Panc1 (cell line): ENCODE measurements around the gene THSD7A. TPM values are rescaled to one million over a fixed set of nuclear protein-coding genes. Genes with fewer than 3 reads are reported as not detected.

Source experiments
- ATAC-seq: fragments of 200-7000 bp; cut with Tn5 transposase; 2 replicates; pipeline ENCODE4 v1.9.1; 2020; ENCODE audit warnings: mild to moderate bottlenecking, moderate library complexity
- BruUV-seq: library from RNA; stranded (reverse); fragments of 400-500 nt; replicated peaks from 2 replicates; lab custom pipeline; 2021; lab: Mats Ljungman, UMichigan
- CTCF ChIA-PET: fragments of 300-600 bp; sonication (Branson Sonifier 250); formaldehyde crosslinking; loops from one replicate; lab custom pipeline; 2022; ENCODE audit warnings: antibody characterized with exemption; lab: Charles Lee
- POLR2A ChIA-PET: fragments of 300-600 bp; sonication (Branson Sonifier 250); formaldehyde crosslinking; loops from one replicate; lab custom pipeline; 2022; ENCODE audit warnings: antibody characterized with exemption; lab: Charles Lee
- DNase-seq: peaks from one replicate; pipeline ENCODE4 v3.0.0-alpha.2; 2010; ENCODE audit warnings: low read depth, low spot score
- H3K27ac ChIP-seq: 2 replicates; pipeline ENCODE4 v1.5.1; 2011; ENCODE audit warnings: mild to moderate bottlenecking, low read length, inconsistent platforms
- H3K27me3 ChIP-seq: fragments of 200-500 bp; sonication (Bioruptor generic); 2 replicates; pipeline ENCODE4 v1.6.0; 2014; ENCODE audit warnings: low read length, inconsistent platforms; ENCODE audit not compliant: control insufficient read depth, insufficient read depth
- H3K36me3 ChIP-seq: fragments of 200-500 bp; sonication (Bioruptor generic); 2 replicates; pipeline ENCODE4 v1.5.1; 2014; ENCODE audit warnings: inconsistent platforms, mild to moderate bottlenecking, low read length, moderate library complexity; ENCODE audit not compliant: control insufficient read depth, insufficient read depth
- H3K4me1 ChIP-seq: 2 replicates; pipeline ENCODE4 v1.5.1; 2011; ENCODE audit warnings: inconsistent platforms, mild to moderate bottlenecking, low read length, moderate library complexity; ENCODE audit not compliant: control insufficient read depth, insufficient read depth
- H3K4me3 ChIP-seq, 2 experiments: 2 replicates each; pipeline ENCODE4 v1.5.1; 2011 to 2012; ENCODE audit warnings: low read depth in 2 of 2, low read length in 2 of 2, mild to moderate bottlenecking in 2 of 2, inconsistent platforms in 1 of 2, moderate library complexity in 1 of 2
- H3K9me3 ChIP-seq: fragments of 200-500 bp; sonication (Bioruptor generic); 2 replicates; pipeline ENCODE4 v1.5.1; 2014; ENCODE audit warnings: low read depth, mild to moderate bottlenecking, inconsistent platforms, low read length, moderate library complexity; ENCODE audit not compliant: control insufficient read depth, insufficient read depth
- CTCF ChIP-seq: fragments of 450-650 bp; IDR thresholded peaks from 2 replicates; pipeline ENCODE4 v1.5.1; 2017; ENCODE audit warnings: mild to moderate bottlenecking
- POLR2AphosphoS5 ChIP-seq: IDR thresholded peaks from 2 replicates; pipeline ENCODE4 v1.6.1; 2012; ENCODE audit warnings: mild to moderate bottlenecking, low read depth, low read length, moderate library complexity
- REST ChIP-seq, 2 experiments: IDR thresholded peaks; 2 replicates each; pipeline ENCODE4 v1.6.1; 2011 to 2012; ENCODE audit warnings: low read depth in 2 of 2, control low read depth in 1 of 2, low read length in 1 of 2, mild to moderate bottlenecking in 1 of 2, moderate library complexity in 1 of 2; ENCODE audit not compliant: insufficient read depth in 1 of 2
- SIN3A ChIP-seq: IDR thresholded peaks from 2 replicates; pipeline ENCODE4 v1.6.1; 2012; ENCODE audit warnings: low read depth, mild to moderate bottlenecking, low read length, moderate library complexity, borderline replicate concordance; ENCODE audit not compliant: insufficient read depth
- TCF7L2 ChIP-seq: IDR thresholded peaks from 2 replicates; pipeline ENCODE4 v1.6.1; 2011; ENCODE audit warnings: mild to moderate bottlenecking, low read depth, low read length, inconsistent platforms
- in situ Hi-C: cut with HindIII; loops from 2 replicates; pipeline ENCODE4 v1.10.0; 2016; ENCODE audit warnings: low sequenced_read_pairs, low pct_unique_long_range_greater_than_20kb
- intact Hi-C: fragments of 100-400 bp; cut with micrococcal nuclease; formaldehyde crosslinking; loops from one replicate; pipeline ENCODE4 v1.10.0; 2022; ENCODE audit not compliant: unreplicated experiment
- total RNA-seq: library from RNA; stranded (reverse); gene quantifications from one replicate; pipeline ENCODE4 v1.2.1, GENCODE V29; 2021; ENCODE audit not compliant: unreplicated experiment

Gene THSD7A
- total RNA-seq, 1 experiment from 2014 or later: 38.6 TPM

- intact Hi-C loops: loop anchor here (5.0 to 10.0 kb wide), 2 partner anchors 234 to 403 kb away; no protein-coding TSS in a partner anchor
- no peaks in the 10 kb centered on the region for H3K27me3 ChIP-seq
- no TSS peak for BruUV-seq
- in situ Hi-C loops: no loop called here
- TF ChIP-seq REST (IDR thresholded peaks at IDR 0.05; ENCODE audit: insufficient read depth in 1 of 2, low read depth in 2 of 2, low read length in 1 of 2): no peak
- TF ChIP-seq SIN3A: 0 out of 2 replicates have a peak, but pooled peaks have one; percentile 23
- ATAC-seq (no peak), DNase-seq (no peak)
- ChIA-PET CTCF (no interaction called here), POLR2A (no interaction called here)
- H3K27ac ChIP-seq: peak overlapping the region; percentile 94
- H3K36me3 ChIP-seq: no peaks in the 10 kb centered on the region; the same call in 1 of the 2 replicates
- peaks cover 35% of the 10 kb centered on the region for H3K4me1 ChIP-seq
- H3K4me3 ChIP-seq: peak overlapping the region; percentile 74 to 76
- no peaks in the 10 kb centered on the region for H3K9me3 ChIP-seq
Measured at GRCh38 chr7:11830582-11831155, 1.3 kb downstream of the THSD7A start.

GRCh38 chr7:11829954-11830353 lies 2.0 kb downstream of the THSD7A start:
- TF ChIP-seq REST (IDR thresholded peaks at IDR 0.05; ENCODE audit: insufficient read depth in 1 of 2, low read depth in 2 of 2, low read length in 1 of 2) (no peak), CTCF (no peak), SIN3A (no peak), POLR2AphosphoS5 (no peak), TCF7L2 (no peak)
- Histone ChIP-seq H3K27me3 (no peaks in the 10 kb centered on the region), H3K4me3 (peak overlapping the region in 1 of 2 experiments; percentile 76; a peak in 2 of 4 replicates), H3K27ac (peak overlapping the region; percentile 94), H3K36me3 (no peaks in the 10 kb centered on the region; the same call in 1 of the 2 replicates), H3K4me1 (peaks cover 34% of the 10 kb centered on the region), H3K9me3 (no peaks in the 10 kb centered on the region)
- intact Hi-C loops (loop anchor here (5.0 to 10.0 kb wide), 2 partner anchors 235 to 403 kb away; no protein-coding TSS in a partner anchor), in situ Hi-C loops (no loop called here)
- CTCF ChIA-PET: no interaction called here
- POLR2A ChIA-PET: no interaction called here
- DNase-seq (no peak), ATAC-seq (no peak)
- no TSS peak for BruUV-seq
